Activated CD4-positive, alpha-beta T cell treated with anti-CD3 and anti-CD28 coated beads, Interleukin-2, Interleukin-4, amounts not matched to agents 100 ng/mL and 50 ng/mL, durations not matched to agents 16 hours and 8 hours (primary cell): ENCODE measurements around the gene TBC1D4.
"Not testable (repeated sequence)": the region's sequence is repeated elsewhere in the genome, so short reads cannot be mapped to it uniquely, and the experiment has no call there.

Experiments
- DNase-seq: peaks from one replicate; pipeline ENCODE4 v3.0.0-alpha.2; 2020; ENCODE audit warnings: low spot score

The TBC1D4 gene

GRCh38 chr13:75445717-75446499 lies 36.1 kb downstream of the TBC1D4 start:
- no peak for DNase-seq

- DNase-seq, result no peak
Observed at GRCh38 chr13:75444016-75444415, 38.0 kb downstream of the TBC1D4 start.

- no peak for DNase-seq
Observed at GRCh38 chr13:75443356-75443958, 38.5 kb downstream of the TBC1D4 start.

GRCh38 chr13:75442736-75443234 lies 39.2 kb downstream of the TBC1D4 start:
- no peak for DNase-seq

GRCh38 chr13:75440100-75440499 lies 41.9 kb downstream of the TBC1D4 start:
- DNase-seq, result no peak

GRCh38 chr13:75437582-75438318 lies 44.2 kb downstream of the TBC1D4 start:
- no peak for DNase-seq

- not testable (repeated sequence) for DNase-seq
Observed at GRCh38 chr13:75434126-75434525, 47.8 kb downstream of the TBC1D4 start.

- no peak for DNase-seq
Observed at GRCh38 chr13:75432811-75433244, 49.1 kb downstream of the TBC1D4 start.

- no peak for DNase-seq
Observed at GRCh38 chr13:75432045-75432444, 49.9 kb downstream of the TBC1D4 start.

GRCh38 chr13:75430436-75431209 lies 51.3 kb downstream of the TBC1D4 start:
- DNase-seq, result no peak

GRCh38 chr13:75426421-75426820 lies 55.5 kb downstream of the TBC1D4 start:
- no peak for DNase-seq

GRCh38 chr13:75425216-75426009 lies 56.6 kb downstream of the TBC1D4 start:
- DNase-seq, result no peak

GRCh38 chr13:75423946-75424345 lies 58.0 kb downstream of the TBC1D4 start:
- no peak for DNase-seq

- DNase-seq, result no peak
Observed at GRCh38 chr13:75422028-75422427, 59.9 kb downstream of the TBC1D4 start.

GRCh38 chr13:75421133-75421532 lies 60.8 kb downstream of the TBC1D4 start:
- DNase-seq, result no peak

- DNase-seq, result no peak
Observed at GRCh38 chr13:75419656-75420055, 62.3 kb downstream of the TBC1D4 start.

GRCh38 chr13:75418997-75419396 lies 63.0 kb downstream of the TBC1D4 start:
- no peak for DNase-seq

- no peak for DNase-seq
Observed at GRCh38 chr13:75418186-75418843, 63.7 kb downstream of the TBC1D4 start.

GRCh38 chr13:75417656-75418055 lies 64.3 kb downstream of the TBC1D4 start:
- no peak for DNase-seq

GRCh38 chr13:75417012-75417384 lies 65.0 kb downstream of the TBC1D4 start:
- DNase-seq, result no peak
